ENCODE results near the gene IKZF3. TPM values are rescaled to one million over a fixed set of nuclear protein-coding genes. Genes with fewer than 3 reads are reported as not detected.

The IKZF3 gene
- total and polyA plus RNA-seq, 10 of the 15 experiments (the other 5 are each of a cell fraction or from before 2014, with no cell fraction given), result 5.5 to 98.2 (median 47.6) TPM

DNA sequence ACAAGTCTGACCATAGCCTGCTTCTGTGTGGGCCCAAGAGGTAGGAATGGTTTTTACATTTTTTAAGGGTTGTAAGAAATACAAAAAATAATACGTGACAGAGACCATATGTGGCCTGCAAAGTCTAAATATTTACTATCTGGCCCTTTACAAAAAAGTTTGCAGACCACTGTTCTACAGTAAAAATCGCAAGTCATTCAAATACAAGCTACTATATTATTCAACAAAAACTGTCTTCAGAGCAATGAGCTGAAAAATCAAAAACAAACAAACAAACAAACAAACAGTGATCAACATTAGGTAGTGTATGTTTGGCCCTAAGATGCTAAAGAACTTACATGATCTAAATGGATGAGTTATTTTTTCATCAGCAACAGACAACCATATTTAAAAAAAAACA, 32.5 kb downstream of the IKZF3 start (continued):
- TF ChIP-seq NR2C2 (IDR thresholded peaks at IDR 0.05; ENCODE audit: borderline replicate concordance, control insufficient read depth, insufficient read length, low read depth), result no peak
- no peak for TF ChIP-seq RAD51 (IDR thresholded peaks at IDR 0.05)
- no peak for TF ChIP-seq YBX1 (IDR thresholded peaks at IDR 0.05)
- TF ChIP-seq HSF1 (IDR thresholded peaks at IDR 0.05; ENCODE audit: low read depth, low read length), result no peak
- TF ChIP-seq SREBF1 (IDR thresholded peaks at IDR 0.05; ENCODE audit: low read length), result no peak
- TF ChIP-seq BRCA1 (IDR thresholded peaks at IDR 0.05; ENCODE audit: low read depth, low read length), result no peak

GRCh38 chr17:39828443-39828842, 35.7 kb downstream of the IKZF3 start:
- BruUV-seq (replicated peaks), result no TSS peak
- H3K4me2 ChIP-seq (ENCODE audit: control insufficient read depth, insufficient read depth), result no peak overlapping the region
- DNase-seq (ENCODE audit: low read depth, low spot score) (no peak), FAIRE-seq (no peak), ATAC-seq (peak; percentile 26; the same call in 2 of the 3 replicates)
- CTCF ChIA-PET, result interaction anchor here (1.0 kb wide), 1 partner anchor 36 kb away, joined by 3 read pairs; no protein-coding TSS in a partner anchor
- no peak overlapping the region for H3K4me3 ChIP-seq
- H3K36me3 ChIP-seq (ENCODE audit: control insufficient read depth in 2 of 2, insufficient read depth in 2 of 2, low read length in 1 of 2), result peaks cover 34 to 75% of the 10 kb centered on the region in 2 experiments
- RAD21 ChIA-PET (ENCODE audit: unreplicated experiment), result no interaction called here
- intact Hi-C loops (cut with micrococcal nuclease; ENCODE audit: unreplicated experiment), result no loop called here
- SMC1A ChIA-PET (ENCODE audit: uncharacterized antibody, unreplicated experiment), result interaction anchor here (0.9 to 1.7 kb wide), 4 partner anchors 10 to 73 kb away, joined by 3 to 4 read pairs (median 3); no protein-coding TSS in a partner anchor
- H3K27ac ChIP-seq (ENCODE audit: control insufficient read depth, insufficient read depth), result no peak overlapping the region
- H2AFZ ChIP-seq (ENCODE audit: control insufficient read depth, low read depth, low read length), result no peak overlapping the region
- peaks cover 43% of the 10 kb centered on the region for H3K9me3 ChIP-seq (replicated peaks; ENCODE audit: control insufficient read depth, insufficient read depth, low read length)
- POLR2A ChIA-PET, result no interaction called here
- in situ Hi-C loops (cut with MboI), result no loop called here
- WGBS (ENCODE audit: insufficient coverage, insufficient replicate concordance, low lambda C conversion rate, missing lambda C conversion rate), result 90% methylated on average over 4 of the region's 4 CpGs
- H3K27me3 ChIP-seq (replicated peaks in 1 of 2; ENCODE audit: control insufficient read depth in 2 of 2, insufficient read depth in 2 of 2, low read length in 1 of 2), result no peaks in the 10 kb centered on the region
- no peaks in the 10 kb centered on the region for H4K20me1 ChIP-seq (ENCODE audit: control insufficient read depth, insufficient read depth)
- H3K9ac ChIP-seq (ENCODE audit: control insufficient read depth, insufficient read depth, low read length), result no peak overlapping the region
- H3K79me2 ChIP-seq (ENCODE audit: control insufficient read depth, insufficient read depth, low read length), result peaks cover 19% of the 10 kb centered on the region
- H3K4me1 ChIP-seq (ENCODE audit: control insufficient read depth, insufficient read depth, low read length), result no peaks in the 10 kb centered on the region
- TF ChIP-seq, protein P1, sequence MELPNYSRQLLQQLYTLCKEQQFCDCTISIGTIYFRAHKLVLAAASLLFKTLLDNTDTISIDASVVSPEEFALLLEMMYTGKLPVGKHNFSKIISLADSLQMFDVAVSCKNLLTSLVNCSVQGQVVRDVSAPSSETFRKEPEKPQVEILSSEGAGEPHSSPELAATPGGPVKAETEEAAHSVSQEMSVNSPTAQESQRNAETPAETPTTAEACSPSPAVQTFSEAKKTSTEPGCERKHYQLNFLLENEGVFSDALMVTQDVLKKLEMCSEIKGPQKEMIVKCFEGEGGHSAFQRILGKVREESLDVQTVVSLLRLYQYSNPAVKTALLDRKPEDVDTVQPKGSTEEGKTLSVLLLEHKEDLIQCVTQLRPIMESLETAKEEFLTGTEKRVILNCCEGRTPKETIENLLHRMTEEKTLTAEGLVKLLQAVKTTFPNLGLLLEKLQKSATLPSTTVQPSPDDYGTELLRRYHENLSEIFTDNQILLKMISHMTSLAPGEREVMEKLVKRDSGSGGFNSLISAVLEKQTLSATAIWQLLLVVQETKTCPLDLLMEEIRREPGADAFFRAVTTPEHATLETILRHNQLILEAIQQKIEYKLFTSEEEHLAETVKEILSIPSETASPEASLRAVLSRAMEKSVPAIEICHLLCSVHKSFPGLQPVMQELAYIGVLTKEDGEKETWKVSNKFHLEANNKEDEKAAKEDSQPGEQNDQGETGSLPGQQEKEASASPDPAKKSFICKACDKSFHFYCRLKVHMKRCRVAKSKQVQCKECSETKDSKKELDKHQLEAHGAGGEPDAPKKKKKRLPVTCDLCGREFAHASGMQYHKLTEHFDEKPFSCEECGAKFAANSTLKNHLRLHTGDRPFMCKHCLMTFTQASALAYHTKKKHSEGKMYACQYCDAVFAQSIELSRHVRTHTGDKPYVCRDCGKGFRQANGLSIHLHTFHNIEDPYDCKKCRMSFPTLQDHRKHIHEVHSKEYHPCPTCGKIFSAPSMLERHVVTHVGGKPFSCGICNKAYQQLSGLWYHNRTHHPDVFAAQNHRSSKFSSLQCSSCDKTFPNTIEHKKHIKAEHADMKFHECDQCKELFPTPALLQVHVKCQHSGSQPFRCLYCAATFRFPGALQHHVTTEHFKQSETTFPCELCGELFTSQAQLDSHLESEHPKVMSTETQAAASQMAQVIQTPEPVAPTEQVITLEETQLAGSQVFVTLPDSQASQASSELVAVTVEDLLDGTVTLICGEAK (IDR thresholded peaks at IDR 0.05; ENCODE audit: borderline replicate concordance), result no peak
- no peak for TF ChIP-seq PML (IDR thresholded peaks at IDR 0.05; ENCODE audit: low read length)
- TF ChIP-seq CBX5 (IDR thresholded peaks at IDR 0.05; ENCODE audit: low read depth), result no peak
- TF ChIP-seq ZNF207 (IDR thresholded peaks at IDR 0.05; ENCODE audit: borderline replicate concordance), result no peak
- TF ChIP-seq SIN3A (IDR thresholded peaks at IDR 0.05; ENCODE audit: low read depth, low read length), result no peak
- TF ChIP-seq, protein P2, sequence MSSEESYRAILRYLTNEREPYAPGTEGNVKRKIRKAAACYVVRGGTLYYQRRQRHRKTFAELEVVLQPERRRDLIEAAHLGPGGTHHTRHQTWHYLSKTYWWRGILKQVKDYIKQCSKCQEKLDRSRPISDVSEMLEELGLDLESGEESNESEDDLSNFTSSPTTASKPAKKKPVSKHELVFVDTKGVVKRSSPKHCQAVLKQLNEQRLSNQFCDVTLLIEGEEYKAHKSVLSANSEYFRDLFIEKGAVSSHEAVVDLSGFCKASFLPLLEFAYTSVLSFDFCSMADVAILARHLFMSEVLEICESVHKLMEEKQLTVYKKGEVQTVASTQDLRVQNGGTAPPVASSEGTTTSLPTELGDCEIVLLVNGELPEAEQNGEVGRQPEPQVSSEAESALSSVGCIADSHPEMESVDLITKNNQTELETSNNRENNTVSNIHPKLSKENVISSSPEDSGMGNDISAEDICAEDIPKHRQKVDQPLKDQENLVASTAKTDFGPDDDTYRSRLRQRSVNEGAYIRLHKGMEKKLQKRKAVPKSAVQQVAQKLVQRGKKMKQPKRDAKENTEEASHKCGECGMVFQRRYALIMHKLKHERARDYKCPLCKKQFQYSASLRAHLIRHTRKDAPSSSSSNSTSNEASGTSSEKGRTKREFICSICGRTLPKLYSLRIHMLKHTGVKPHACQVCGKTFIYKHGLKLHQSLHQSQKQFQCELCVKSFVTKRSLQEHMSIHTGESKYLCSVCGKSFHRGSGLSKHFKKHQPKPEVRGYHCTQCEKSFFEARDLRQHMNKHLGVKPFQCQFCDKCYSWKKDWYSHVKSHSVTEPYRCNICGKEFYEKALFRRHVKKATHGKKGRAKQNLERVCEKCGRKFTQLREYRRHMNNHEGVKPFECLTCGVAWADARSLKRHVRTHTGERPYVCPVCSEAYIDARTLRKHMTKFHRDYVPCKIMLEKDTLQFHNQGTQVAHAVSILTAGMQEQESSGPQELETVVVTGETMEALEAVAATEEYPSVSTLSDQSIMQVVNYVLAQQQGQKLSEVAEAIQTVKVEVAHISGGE (CRISPR knock-in tag; IDR thresholded peaks at IDR 0.05), result no peak
- TF ChIP-seq MXI1 (IDR thresholded peaks at IDR 0.05; ENCODE audit: low read depth, low read length), result no peak
- TF ChIP-seq MTA3 (IDR thresholded peaks at IDR 0.05; ENCODE audit: borderline replicate concordance, low read length), result no peak
- no peak for TF ChIP-seq GATAD2B (conservative IDR thresholded peaks at IDR 0.05; ENCODE audit: low read depth)
